ENCODE data around the gene GPC5.

GRCh38 chr13:91978571-91978970, 580.1 kb downstream of the GPC5 start:
- no peak for TF ChIP-seq ATRX (CRISPR knock-in tag; IDR thresholded peaks at IDR 0.05; ENCODE audit: borderline replicate concordance)
- no peak for TF ChIP-seq SP1 (IDR thresholded peaks at IDR 0.05)
- TF ChIP-seq SP1 (CRISPR knock-in tag; IDR thresholded peaks at IDR 0.05), result no peak
- no peak for TF ChIP-seq MXD4 (CRISPR knock-in tag; IDR thresholded peaks at IDR 0.05)
- TF ChIP-seq MEF2D (CRISPR knock-in tag; IDR thresholded peaks at IDR 0.05), result no peak
- TF ChIP-seq ESRRA (CRISPR knock-in tag; IDR thresholded peaks at IDR 0.05; ENCODE audit: low read depth), result no peak
- TF ChIP-seq ZNF768 (CRISPR knock-in tag; IDR thresholded peaks at IDR 0.05), result no peak
- no peak for TF ChIP-seq ATF2 (CRISPR knock-in tag; IDR thresholded peaks at IDR 0.05)
- TF ChIP-seq KAT8 (CRISPR knock-in tag; IDR thresholded peaks at IDR 0.05), result no peak
- TF ChIP-seq ZNF691 (CRISPR knock-in tag; IDR thresholded peaks at IDR 0.05; ENCODE audit: borderline replicate concordance, low read depth), result no peak
- no peak for TF ChIP-seq ZNF776 (CRISPR knock-in tag; IDR thresholded peaks at IDR 0.05)

Measured in HepG2 (cell line).